K562 (cell line): ENCODE data around the gene SLC2A14. TPM values are rescaled to one million over a fixed set of nuclear protein-coding genes. Genes with fewer than 3 reads are reported as not detected.

Source experiments
- CREBBP ChIP-seq: IDR thresholded peaks from one replicate; pipeline ENCODE4 v1.6.1; 2012; ENCODE audit warnings: low read depth, mild to moderate bottlenecking, control low read depth, inconsistent platforms, low read length
- CTCF ChIP-seq, 3 experiments: IDR thresholded peaks in 2 of 3; conservative IDR thresholded peaks in 1 of 3; 2 replicates each; pipeline ENCODE4 v1.5.1; 2011 to 2012; ENCODE audit warnings: low read length in 3 of 3, mild to moderate bottlenecking in 3 of 3, control low read depth in 2 of 3, improper control_type of control experiment in 1 of 3, inconsistent platforms in 1 of 3, low read depth in 1 of 3, mixed read lengths in 1 of 3, moderate library complexity in 1 of 3; ENCODE audit not compliant: insufficient read depth in 2 of 3
- CTCFL ChIP-seq: IDR thresholded peaks from 2 replicates; pipeline ENCODE4 v1.6.1; 2011; ENCODE audit warnings: borderline replicate concordance, low read depth, mild to moderate bottlenecking, moderate library complexity, low read length; ENCODE audit not compliant: insufficient read depth, poor library complexity, severe bottlenecking
- DNMT1 ChIP-seq: fragments of 450-650 bp; IDR thresholded peaks from 2 replicates; pipeline ENCODE4 v1.6.1; 2016; ENCODE audit warnings: antibody characterized with exemption, mild to moderate bottlenecking
- MAFF ChIP-seq: IDR thresholded peaks from 2 replicates; pipeline ENCODE4 v1.6.1; 2012; ENCODE audit warnings: low read length, improper control_type of control experiment
- MXD1 ChIP-seq: fragments of 250-450 bp; sonication (Bioruptor Pico); IDR thresholded peaks from 2 replicates; pipeline ENCODE4 v1.8.0; 2021; ENCODE audit warnings: borderline replicate concordance, mild to moderate bottlenecking, moderate library complexity; ENCODE audit not compliant: poor library complexity, severe bottlenecking
- PTTG1 ChIP-seq: fragments of 450-650 bp; IDR thresholded peaks from 2 replicates; pipeline ENCODE4 v1.6.1; 2016; ENCODE audit warnings: low read depth, mild to moderate bottlenecking, missing genetic modification characterization, missing compliant biosample characterization
- PURB ChIP-seq: sonication (generic); formaldehyde crosslinking; IDR thresholded peaks from 2 replicates; pipeline ENCODE4 v1.9.0; 2021; ENCODE audit warnings: low read depth, mild to moderate bottlenecking, missing genetic modification reagents
- RAD21 ChIP-seq, 2 experiments: fragments of 250-450 bp in 1 of 2; fragments of 450-650 bp in 1 of 2; sonication (Bioruptor Pico) in 1 of 2; formaldehyde crosslinking in 1 of 2; IDR thresholded peaks in 1 of 2; conservative IDR thresholded peaks in 1 of 2; 2 replicates each; pipeline versions ENCODE4 v1.4.0 to v1.8.0; 2020 to 2022; ENCODE audit warnings: mild to moderate bottlenecking in 2 of 2, moderate library complexity in 1 of 2
- REST ChIP-seq, 2 experiments: fragments of 450-650 bp; formaldehyde crosslinking in 1 of 2; IDR thresholded peaks; 2 replicates each; pipeline versions ENCODE4 v1.4.0 to v1.6.1; 2014 to 2020; ENCODE audit warnings: mild to moderate bottlenecking in 2 of 2, borderline replicate concordance in 1 of 2, low read depth in 1 of 2
- SRF ChIP-seq, 2 experiments: fragments of 250-450, 450-650 bp in 1 of 2; sonication (Bioruptor Pico) in 1 of 2; sonication (generic) in 1 of 2; formaldehyde crosslinking; IDR thresholded peaks; 2 replicates each; pipeline versions ENCODE4 v1.5.0 to v1.5.1; 2020 to 2022; ENCODE audit warnings: mild to moderate bottlenecking in 1 of 2, missing genetic modification reagents in 1 of 2
- STAT5A ChIP-seq: IDR thresholded peaks from 2 replicates; pipeline ENCODE4 v1.6.1; 2012; ENCODE audit warnings: low read length, inconsistent platforms, borderline replicate concordance
- ZNF124 ChIP-seq: sonication (generic); formaldehyde crosslinking; IDR thresholded peaks from 2 replicates; pipeline ENCODE4 v1.8.1; 2022; ENCODE audit warnings: missing genetic modification reagents
- polyA plus RNA-seq, 8 experiments: library from polyadenylated mRNA; depleted of rRNA in 4 of 8; stranded (reverse) in 5 of 8; unstranded in 3 of 8; fragments of >200 nt; fragmentation: Nextera tagmentation in 2 of 8; fragmentation: Illumina TruSeq in 1 of 8; extraction: Ambion mirVana in 2 of 8; extraction: Trizol in 1 of 8; gene quantifications; 2 replicates each; pipeline versions ENCODE4 v1.2.1 to v1.2.3, GENCODE V29; 2011 to 2014; ENCODE audit warnings: inconsistent platforms in 1 of 8, missing spikeins in 1 of 8
- total RNA-seq, 7 experiments: library from RNA; depleted of rRNA in 6 of 7; stranded (reverse); fragments of >200 nt in 6 of 7; fragmentation: Illumina TruSeq in 2 of 7; extraction: Trizol in 2 of 7; gene quantifications; 2 replicates each; pipeline versions ENCODE4 v1.2.1 to v1.2.3, GENCODE V29; 2011 to 2021; ENCODE audit warnings: low replicate concordance in 1 of 7

The SLC2A14 gene
- total and polyA plus RNA-seq, 9 of the 15 experiments (the other 6 are each of a cell fraction or from before 2014, with no cell fraction given) = 0.13 to 8.9 (median 4.8) TPM; not detected in 1

GRCh38 chr12:7832059-7832696, 40.5 kb downstream of the SLC2A14 start (continued):
- TF ChIP-seq RAD21 (CRISPR knock-in tag; conservative IDR thresholded peaks at IDR 0.05 in 1 of 2, IDR thresholded peaks at IDR 0.05 in 1 of 2) = peak; percentile 27 to 57; a peak in 3 of 4 replicates
- peak; percentile 24; the same call in 1 of the 2 replicates for TF ChIP-seq REST (IDR thresholded peaks at IDR 0.05; ENCODE audit: borderline replicate concordance)
- TF ChIP-seq REST (CRISPR knock-in tag; IDR thresholded peaks at IDR 0.05; ENCODE audit: low read depth) = no peak
- peak; percentile 42 to 64 (median 49); a peak in 5 of 6 replicates for TF ChIP-seq CTCF (IDR thresholded peaks at IDR 0.05 in 2 of 3, conservative IDR thresholded peaks at IDR 0.05 in 1 of 3; ENCODE audit: insufficient read depth in 2 of 3, low read depth in 1 of 3, low read length in 3 of 3)
- no peak for TF ChIP-seq SRF (CRISPR knock-in tag; IDR thresholded peaks at IDR 0.05)
- no peak for TF ChIP-seq PTTG1 (tag)
- TF ChIP-seq MAFF = no peak
- no peak for TF ChIP-seq STAT5A
- no peak for TF ChIP-seq CREBBP
- no peak for TF ChIP-seq DNMT1
- no peak for TF ChIP-seq ZNF124 (CRISPR knock-in tag)
- TF ChIP-seq MXD1 (CRISPR knock-in tag) = no peak
- peak; percentile 38 for TF ChIP-seq CTCFL
- TF ChIP-seq PURB (CRISPR knock-in tag) = no peak
